Left hindlimb (tissue), 1 donor: ENCODE measurements around the gene TRIM75.
"Not testable (repeated sequence)": the region's sequence is repeated elsewhere in the genome, so short reads cannot be mapped to it uniquely, and the experiment has no call there.

Source experiments
- DNase-seq: peaks from one replicate; pipeline ENCODE4 v3.0.0-alpha.2; 2018

Gene TRIM75

GRCh38 chr4:165053645-165054044 lies at the start of gene TRIM75:
Gene TRIM75 (plus strand): TSS chr4:165053866. CDS start chr4:165059148, 5,282 bp downstream.
- no peak for DNase-seq

- no peak for DNase-seq
Measured at GRCh38 chr4:165005352-165005925, 48.2 kb upstream of the TRIM75 start.

DNA sequence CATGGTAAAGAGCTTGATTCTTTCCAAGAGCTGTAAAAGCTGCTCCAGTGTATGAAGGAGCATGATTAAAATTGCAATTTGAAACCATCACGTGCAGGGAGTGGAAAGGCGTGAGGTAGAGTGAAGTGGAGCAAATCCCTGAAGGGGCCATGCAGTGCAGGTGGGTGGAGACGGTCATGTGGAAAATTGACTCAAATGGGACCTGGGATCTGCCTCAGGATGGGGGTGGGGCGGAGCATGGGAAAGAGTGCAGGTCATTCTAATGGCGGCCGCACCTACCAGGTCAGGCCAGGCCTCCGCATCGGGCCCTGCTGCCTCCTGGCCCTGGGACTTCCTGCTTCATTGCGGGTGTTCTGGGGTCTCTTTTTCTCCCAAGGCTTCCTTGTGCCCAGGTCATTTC lies 47.2 kb upstream of the TRIM75 start:
- no peak for DNase-seq

GRCh38 chr4:165006886-165007285 lies 46.8 kb upstream of the TRIM75 start:
- DNase-seq = no peak

DNA sequence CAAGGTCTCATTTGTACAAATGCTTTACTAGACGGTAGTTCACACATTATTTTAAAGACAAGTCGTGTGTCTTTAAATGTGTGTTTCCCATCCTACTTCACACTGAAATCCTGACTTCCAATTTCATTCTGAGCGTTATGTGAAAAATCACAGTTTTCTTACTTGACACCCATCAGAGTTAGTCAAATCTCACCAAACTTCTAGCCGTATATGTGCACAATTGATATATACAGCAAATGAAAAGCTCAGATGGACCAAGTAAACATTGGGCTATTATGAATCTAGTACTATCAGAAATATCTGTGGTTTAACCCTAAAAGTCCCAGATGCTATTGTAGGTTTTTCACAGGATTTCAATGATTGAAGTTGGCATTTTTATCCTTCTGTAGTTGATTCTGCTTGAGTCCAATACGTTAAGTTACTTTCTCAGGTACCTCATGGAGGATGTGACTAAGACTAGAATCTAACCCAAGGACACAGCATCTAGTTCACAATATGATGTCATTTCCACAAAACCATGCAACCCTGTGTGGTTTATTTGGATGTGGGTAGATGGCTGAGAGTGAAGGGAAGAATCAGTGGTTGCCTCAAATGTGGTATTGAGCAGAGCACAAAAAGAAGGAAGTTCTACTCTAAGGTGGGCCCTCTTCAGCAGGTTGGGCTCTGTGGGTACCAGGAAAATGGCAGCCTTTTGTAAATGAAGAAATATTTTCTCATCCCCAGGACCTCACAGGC lies 44.0 kb upstream of the TRIM75 start:
- no peak for DNase-seq

DNA sequence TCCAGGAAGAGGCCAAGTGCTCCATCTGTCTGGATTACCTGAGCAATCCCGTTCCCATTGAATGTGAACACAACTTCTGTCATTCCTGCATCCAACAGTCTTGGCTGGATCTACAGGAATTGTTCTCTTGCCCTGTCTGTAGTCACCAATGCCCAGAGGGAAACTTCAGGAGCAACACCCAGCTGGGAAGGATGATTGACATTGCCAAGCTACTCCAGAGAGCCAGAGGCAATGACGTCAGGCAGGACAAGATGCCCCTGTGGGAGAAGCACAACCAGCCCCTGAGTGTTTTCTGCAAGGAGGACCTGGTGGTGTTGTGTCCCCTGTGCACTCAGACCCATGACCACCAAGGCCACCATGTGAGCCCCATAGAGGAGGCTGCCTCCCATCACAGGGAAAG lies 43.2 kb upstream of the TRIM75 start:
- DNase-seq = no peak

DNA sequence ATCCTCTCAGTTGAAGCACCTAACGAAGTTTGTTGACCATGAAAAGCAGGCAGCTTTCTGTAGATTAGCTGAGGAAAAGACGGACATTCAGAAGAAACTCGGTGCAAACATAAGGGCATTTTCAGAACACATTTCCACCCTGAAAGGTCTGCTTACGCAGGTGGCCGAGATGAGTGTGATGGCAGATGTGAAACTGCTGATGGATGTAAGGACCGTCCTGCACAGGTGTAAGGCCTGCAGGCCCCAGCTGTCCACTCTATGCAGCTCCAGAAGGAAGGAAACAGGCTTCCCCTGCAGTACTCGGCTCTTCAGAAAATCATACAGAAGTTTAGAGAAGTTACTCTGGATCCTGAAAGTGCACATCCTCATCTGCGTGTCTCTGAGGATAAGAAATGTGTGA lies 42.7 kb upstream of the TRIM75 start:
- DNase-seq = no peak

DNA sequence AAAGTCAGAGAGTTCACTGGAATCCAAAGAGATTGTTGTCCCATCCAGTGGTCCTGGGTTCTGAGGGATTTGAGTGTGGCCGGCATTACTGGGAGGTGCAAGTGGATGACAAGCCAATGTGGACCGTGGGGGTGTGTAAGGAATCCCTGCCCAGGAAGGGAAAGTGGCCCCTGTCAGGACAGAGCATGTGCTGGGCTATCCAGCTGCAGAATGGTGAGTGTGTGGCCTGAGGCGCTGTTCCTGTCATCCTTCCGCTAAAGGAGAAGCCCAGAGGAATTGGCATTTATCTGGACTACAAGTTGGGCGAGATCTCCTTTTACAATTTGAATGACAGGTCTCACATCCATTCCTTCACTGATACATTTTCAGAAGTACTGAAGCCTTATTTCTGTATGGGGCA lies 42.3 kb upstream of the TRIM75 start:
- DNase-seq = no peak

- no peak for DNase-seq
Measured at GRCh38 chr4:165013691-165014090, 40.0 kb upstream of the TRIM75 start.

DNA sequence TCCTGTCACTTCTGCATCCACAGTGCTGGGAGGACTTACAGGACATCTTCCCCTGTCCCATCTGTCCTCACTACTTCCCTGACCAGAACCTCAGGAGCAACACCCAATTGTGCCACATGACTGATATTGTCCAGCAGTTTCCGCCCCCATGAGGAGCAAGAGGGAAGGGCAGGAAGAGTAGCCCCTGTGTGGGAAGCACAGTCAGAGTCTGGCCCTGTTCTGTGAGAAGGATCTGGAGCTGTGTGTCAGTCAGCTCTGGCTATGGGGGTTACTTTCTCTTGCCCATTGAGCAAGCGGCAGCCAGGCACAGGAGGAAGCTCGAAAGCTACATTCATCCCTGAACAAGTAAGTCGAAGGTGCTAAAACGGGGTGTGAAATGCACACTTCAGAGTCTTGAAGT lies 36.7 kb upstream of the TRIM75 start:
- no peak for DNase-seq

- DNase-seq = not testable (repeated sequence)
Measured at GRCh38 chr4:165019995-165020394, 33.7 kb upstream of the TRIM75 start.

DNA sequence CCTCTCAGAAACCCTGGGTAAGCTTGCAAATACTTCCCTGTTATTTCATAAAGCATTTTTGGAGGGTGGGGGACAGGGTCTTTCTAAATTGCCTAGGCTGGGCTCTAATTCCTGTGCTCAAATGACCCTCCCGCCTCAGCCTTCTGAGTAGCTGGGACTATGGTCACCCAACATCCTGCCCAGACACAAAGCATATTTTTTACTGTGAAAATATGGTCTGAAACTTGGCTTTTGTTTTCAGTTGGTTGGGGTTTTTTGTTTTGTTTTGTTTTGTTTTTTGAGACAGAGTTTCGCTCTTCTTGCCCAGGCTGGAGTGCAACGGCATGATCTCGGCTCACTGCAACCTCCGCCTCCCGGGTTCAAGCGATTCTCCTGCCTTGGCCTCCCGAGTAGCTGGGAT lies 27.9 kb upstream of the TRIM75 start:
- DNase-seq = not testable (repeated sequence)

GRCh38 chr4:165027762-165028402 lies 25.8 kb upstream of the TRIM75 start:
- no peak for DNase-seq

GRCh38 chr4:165031436-165032211 lies 22.0 kb upstream of the TRIM75 start, which contains the start of gene TRIM60:
Gene TRIM60 (plus strand): TSS chr4:165031999. CDS start chr4:165040073, 8,074 bp downstream.
- no peak for DNase-seq

- no peak for DNase-seq
Measured at GRCh38 chr4:165048170-165048569, 5.5 kb upstream of the TRIM75 start.

DNA sequence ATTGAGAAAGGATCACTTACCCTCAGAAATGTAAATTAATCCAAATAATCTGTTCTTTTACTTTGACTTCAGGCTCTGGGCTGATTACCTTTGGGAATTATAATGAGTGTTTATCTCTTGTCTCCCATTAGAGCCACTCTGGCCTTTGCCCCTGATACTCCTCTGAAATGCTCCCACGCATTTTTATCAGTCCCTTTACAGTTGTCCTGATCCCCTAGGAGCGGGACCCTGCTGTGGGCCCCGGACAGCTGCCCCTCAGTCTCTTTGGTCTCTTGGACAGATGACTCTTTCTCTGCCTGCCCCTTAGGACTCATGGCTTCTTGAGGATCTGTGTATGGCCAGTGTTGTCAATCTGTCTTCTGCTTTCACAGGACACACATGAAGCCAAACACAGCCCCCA lies 1.0 kb upstream of the TRIM75 start:
- no peak for DNase-seq

- no peak for DNase-seq
Measured at GRCh38 chr4:165055601-165056000, 1.9 kb downstream of the TRIM75 start.

- peak; percentile 52 for DNase-seq
Measured at GRCh38 chr4:165058666-165059065, 5.0 kb downstream of the TRIM75 start.

- DNase-seq = no peak
Measured at GRCh38 chr4:165059386-165059785, 5.7 kb downstream of the TRIM75 start.

GRCh38 chr4:165060938-165061337 lies 7.3 kb downstream of the TRIM75 start:
- DNase-seq = no peak

GRCh38 chr4:165070560-165070959 lies 16.9 kb downstream of the TRIM75 start:
- DNase-seq = no peak

- not testable (repeated sequence) for DNase-seq
Measured at GRCh38 chr4:165073346-165073745, 19.7 kb downstream of the TRIM75 start.

DNA sequence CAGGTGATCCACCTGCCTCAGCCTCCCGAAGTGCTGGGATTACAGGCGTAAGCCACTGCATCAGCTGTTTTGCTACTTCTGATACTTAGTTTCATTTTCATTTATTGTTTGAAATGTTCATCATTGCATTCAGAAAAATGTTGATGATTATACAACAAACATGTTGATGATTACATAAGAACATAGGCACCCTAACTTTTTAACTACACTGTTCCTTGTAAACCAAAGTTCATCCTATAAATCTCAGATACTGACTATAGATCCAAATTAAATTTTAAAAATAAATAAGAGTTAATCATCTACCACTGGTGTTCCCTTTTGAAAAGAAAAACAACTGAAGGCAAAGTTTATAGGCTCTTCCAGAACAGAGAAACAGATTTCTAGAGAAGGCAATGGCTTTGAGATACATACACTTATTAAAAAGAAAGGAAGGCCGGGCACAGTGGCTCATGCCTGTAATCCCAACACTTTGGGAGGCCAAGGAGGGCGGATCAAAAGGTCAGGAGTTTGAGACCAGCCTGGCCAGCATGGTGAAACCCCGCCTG lies 23.4 kb downstream of the TRIM75 start:
- no peak for DNase-seq
